GM08714 (cell line): ENCODE results near the gene ZFR.
"Not testable (repeated sequence)": the region's sequence is repeated elsewhere in the genome, so short reads cannot be mapped to it uniquely, and the experiment has no call there.

Experiments
- H3K4me3 ChIP-seq: fragments of 200-500 bp; sonication (Bioruptor generic); 2 replicates; pipeline ENCODE4 v1.5.1; 2014; ENCODE audit warnings: mild to moderate bottlenecking, low read length, inconsistent platforms
- ZNF274 ChIP-seq: IDR thresholded peaks from 2 replicates; pipeline ENCODE4 v1.6.1; 2012; ENCODE audit warnings: mild to moderate bottlenecking, low read depth, low read length

The ZFR gene

DNA sequence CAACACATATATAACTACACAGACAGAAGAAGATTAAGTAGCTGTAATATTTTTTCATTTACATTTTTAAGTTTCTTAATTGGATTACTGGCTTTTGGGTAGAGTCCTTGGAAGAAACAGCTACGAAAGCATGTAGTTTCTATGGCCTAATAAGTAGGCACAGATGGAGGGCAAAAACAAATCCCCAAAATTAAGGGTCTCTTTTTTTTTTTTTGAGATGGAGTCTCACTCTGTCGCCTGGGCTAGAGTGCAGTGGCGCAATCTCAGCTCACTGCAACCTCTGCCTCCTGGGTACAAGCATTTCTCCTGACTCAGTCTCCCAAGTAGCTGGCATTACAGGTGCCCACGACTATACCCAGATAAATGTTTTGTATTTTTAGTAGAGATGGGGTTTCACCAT, 104.7 kb downstream of the ZFR start:
- TF ChIP-seq ZNF274, result no peak
- H3K4me3 ChIP-seq, result no peak overlapping the region

DNA sequence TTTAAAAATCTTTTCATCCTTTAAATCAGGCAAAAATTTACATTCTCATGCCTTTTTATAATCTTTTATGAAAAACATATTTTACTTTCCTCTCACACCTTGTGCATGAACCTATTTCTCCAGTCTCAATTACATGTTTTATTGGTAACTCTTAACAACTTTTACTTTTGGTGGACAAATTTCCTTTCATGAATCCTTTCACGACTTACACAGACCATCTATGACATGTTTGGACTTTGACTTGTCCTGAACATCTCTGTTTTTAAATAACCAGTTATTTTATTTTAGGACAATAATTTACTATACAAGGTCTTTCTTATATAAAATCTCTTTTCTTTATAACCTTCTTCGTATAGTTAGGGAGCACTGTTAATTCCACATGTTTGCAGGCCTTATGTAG, 105.3 kb downstream of the ZFR start:
- H3K4me3 ChIP-seq, result no peak overlapping the region
- TF ChIP-seq ZNF274, result no peak

DNA sequence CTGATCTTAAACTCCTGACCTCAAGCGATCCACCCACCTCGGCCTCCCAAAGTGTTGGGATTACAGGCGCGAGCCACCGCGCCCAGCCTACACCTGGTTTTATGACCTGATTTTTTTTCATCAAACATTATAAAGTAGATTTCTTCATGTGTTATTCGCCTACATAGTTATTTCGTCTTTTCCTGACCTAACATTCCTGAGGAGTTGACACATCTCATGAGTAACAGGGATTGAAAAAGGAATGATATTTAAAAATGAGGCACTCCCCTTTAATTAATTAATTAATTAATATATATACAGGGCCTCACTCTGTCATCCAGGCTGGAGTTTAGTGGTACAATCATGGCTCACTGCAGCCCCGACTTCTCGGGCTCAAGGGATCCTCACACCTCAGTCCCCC, 111.6 kb downstream of the ZFR start:
- no peak for TF ChIP-seq ZNF274
- H3K4me3 ChIP-seq, result no peak overlapping the region

DNA sequence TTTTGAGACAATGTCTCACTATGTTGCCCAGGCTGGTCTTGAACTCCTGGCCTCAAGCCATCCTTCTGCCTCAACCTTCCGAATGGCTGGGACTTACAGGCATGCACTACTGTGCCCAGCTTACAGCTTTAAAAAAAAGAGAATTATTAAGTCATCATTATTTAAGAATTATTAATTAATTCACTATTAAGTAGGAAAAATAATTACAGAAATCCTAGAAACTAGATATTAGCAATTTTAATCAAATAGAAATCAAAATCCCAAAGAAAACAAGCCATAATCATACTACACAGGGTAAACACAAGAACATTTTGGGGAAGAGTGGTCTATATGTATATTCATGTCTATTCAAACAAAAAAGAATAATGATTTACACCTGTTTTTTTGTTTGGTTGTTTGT, 112.2 kb downstream of the ZFR start:
- H3K4me3 ChIP-seq, result no peak overlapping the region
- no peak for TF ChIP-seq ZNF274

DNA sequence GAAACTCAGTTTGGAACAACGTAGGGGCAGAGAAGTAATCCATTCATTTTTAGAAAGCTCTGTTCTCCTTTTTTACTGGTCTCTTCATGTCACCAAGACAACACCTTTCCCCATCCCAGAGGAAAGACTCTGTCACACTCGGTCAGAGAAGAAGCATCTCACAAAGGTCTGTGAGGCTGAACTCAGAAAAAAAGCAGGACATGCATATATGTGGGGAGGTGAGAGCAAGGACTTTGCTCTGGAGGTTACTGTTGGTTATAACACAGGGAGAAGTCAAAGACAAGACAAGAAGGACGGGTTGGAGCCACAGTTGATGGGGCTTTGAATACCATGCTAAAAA, 112.6 kb downstream of the ZFR start:
- no peak overlapping the region for H3K4me3 ChIP-seq
- no peak for TF ChIP-seq ZNF274

DNA sequence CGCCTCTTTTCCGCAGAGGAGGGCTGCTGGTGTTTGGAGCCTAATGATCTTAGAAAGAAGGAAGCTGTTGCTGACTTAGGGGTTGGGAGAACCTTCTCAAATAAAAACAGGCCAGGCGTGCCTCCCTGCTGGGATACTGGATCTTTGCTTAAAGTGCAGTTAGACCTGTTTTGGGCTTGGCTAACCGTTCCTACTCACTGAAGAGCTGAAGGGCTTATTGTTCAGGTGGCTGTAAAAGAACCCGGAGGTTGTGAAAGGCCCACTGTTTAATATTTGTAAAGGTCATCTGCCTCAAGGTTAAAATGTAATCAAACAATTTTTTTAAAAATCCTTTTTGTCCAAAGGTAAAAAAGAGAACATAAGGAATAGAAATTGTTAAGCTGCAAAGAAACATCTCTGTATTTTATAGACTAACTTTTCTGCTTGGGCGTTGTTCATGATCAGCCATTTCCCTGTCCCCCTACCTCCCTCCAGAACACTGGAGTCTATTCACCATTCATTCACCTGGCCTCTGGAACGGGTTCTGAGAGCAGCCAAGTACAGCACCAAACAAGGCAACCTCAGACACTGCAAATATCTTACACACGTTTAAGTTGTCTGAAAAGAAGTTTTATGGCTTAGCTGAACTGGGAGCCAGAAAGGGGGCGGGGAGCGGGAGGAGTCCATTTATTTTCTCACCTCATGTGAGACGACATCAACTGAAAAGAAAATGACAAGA, 113.2 kb downstream of the ZFR start:
- no peak for TF ChIP-seq ZNF274
- H3K4me3 ChIP-seq, result no peak overlapping the region

DNA sequence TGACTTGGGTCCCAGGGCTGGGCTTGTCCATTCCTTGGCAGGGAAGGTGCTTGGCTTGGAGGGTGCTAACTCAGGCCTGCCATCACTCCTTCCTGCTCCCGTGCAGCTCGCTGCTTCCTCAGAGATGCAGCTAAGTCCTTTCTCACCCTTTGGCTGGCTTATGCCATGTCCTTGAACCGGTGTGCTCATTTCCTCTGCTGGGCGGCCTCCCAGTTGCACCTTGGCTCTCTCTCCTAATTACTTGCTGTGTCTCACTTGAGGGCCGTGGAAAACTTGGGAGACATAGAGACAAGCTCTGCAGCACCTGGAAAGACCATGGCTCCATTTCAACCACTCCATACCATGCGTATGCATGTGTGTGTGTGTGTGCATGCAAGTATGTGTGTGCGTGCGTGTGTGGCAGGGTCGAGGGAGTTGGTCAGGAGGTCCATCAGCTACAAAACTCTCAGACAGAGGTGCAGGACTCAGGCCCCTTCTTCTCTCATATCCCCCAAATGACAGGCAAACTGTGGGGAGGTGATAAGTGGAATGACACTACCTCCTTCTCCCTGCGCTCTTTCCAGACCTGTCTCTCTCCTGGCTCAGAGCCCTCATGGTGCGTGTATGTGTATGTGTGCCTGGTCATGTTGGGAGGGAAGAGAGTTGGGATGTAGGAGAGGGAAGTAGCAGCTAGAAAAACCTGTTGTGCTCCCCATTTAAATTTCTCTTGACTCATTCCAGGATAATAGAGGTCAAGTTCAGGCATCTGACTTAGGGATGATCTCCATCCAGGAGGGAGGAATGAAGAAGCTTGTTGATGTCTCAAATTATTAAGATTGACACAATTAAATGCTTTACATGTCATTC, 114.2 kb downstream of the ZFR start:
- H3K4me3 ChIP-seq, result no peak overlapping the region
- no peak for TF ChIP-seq ZNF274

DNA sequence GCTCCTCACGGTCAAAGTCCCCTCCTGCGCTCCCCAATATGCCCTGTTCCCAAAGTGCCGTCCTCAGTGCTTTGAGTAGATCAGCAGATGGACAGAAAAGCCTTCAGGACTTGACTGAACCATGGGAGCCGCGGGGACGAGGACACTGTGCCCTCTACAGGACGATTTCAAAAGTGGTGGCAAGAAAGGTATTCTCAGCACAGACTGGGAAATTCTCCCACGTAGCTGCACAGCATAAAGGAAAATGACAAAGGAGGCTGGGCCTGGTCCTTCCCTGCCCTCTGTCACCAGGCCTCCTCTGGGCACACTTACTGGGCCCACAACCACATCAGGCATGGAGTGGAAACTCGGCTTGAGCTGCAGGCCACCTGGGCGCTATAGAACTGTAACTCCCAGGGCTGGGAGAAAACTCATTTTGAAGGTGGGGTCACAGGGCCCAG, 115.1 kb downstream of the ZFR start:
- no peak overlapping the region for H3K4me3 ChIP-seq
- TF ChIP-seq ZNF274, result no peak

DNA sequence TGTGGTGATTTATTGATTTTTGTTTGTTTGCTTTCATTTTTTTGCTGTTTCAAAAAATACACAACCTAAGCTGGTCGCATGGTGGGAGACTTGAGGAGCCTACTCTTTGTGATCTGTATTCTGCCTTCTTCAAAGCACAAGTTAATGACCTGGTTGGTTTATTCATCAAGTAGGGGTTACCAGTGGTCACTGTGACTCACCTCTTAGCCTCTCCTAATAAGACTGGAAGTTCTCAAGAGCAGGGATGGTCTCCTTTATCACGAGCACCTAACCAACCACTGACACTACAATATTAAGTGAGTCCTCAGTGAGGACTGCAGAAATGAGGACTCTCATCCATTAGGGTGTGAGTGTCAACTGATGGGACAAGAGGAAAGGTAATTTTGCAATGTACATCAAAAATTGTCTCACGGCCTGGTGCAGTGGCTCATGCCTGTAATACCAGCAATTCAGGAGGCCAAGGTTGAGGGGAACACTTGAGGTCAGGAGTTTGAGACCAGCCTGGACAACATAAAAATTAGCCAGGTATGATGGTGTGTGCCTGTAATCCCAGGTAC, 118.2 kb downstream of the ZFR start:
- TF ChIP-seq ZNF274, result no peak
- no peak overlapping the region for H3K4me3 ChIP-seq

DNA sequence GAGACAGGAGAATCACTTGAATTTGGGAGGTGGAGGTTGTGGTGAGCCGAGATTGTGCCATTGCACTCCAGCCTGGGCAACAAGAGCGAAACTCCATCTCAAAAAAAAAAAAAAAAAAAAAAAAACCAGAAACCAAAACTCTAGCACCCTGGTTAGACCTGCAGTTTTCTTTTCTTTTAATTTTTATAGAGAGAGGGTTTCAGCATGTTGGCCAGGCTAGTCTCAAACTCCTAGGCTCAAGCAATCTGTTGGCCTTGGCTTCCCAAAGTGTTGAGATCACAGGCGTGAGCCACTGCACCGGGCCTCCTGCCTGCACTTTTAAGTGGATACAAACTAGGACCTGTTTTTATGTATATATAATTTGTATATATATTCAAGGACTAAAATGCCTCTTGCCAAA, 118.9 kb downstream of the ZFR start:
- TF ChIP-seq ZNF274, result no peak
- no peak overlapping the region for H3K4me3 ChIP-seq

DNA sequence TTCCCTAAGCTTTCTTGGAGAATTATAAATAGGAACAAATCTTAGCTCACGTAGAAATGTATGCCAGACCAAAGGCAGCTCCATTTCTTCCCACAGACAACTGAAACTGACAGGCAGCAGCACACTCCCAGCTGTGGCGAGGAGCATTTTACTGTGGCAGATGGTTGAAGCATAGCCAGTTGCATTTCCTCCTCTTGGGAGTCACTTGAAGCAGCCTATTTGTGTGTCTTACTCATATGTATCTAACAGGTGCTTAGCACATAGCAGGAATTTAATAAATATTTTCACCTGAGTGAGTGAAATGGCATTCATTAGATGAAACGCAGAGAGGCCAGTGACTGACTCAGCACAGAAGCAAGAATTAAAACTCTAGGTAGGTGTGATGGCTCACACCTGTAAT, 119.5 kb downstream of the ZFR start:
- H3K4me3 ChIP-seq, result no peak overlapping the region; the same call in 1 of the 2 replicates
- TF ChIP-seq ZNF274, result no peak

DNA sequence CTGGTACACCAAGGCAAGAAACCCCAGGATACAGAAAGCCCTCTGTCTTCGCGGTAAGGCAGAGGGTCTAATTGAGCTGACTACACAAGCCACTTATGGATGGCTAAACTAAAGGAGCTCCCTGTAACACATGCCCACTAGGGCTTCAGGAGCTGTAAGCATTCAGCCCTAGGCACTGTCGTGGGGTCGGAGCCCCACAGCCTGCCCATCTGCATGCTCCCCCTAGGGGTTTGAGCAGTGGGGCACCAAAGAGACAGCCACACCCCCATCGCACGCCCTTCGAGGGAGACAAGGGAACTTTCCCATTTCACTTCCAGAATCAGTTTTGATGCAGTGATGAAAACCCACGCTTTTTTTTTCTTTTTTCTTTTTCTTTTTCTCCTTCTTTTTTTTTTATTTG, 120.8 kb downstream of the ZFR start:
- H3K4me3 ChIP-seq, result no peak overlapping the region
- no peak for TF ChIP-seq ZNF274

DNA sequence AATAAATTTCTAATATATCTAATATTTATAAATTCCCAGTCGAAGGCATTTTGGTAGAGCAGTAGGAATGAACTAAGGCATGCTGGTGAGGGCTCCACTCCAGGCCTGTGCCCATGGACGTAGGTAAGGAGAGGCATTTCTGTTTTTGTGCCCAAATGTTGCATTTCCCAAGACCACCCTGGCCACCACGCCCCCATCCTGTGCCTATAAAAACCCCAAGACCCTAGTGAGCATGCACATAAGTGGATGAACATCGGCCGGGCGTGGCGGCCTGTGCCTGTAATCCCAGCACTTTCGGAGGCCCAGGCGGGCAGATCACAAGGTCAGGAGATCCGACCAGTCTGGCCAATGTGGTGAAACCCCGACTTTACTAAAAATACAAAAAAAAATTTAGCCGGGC, 121.7 kb downstream of the ZFR start:
- TF ChIP-seq ZNF274, result no peak

DNA sequence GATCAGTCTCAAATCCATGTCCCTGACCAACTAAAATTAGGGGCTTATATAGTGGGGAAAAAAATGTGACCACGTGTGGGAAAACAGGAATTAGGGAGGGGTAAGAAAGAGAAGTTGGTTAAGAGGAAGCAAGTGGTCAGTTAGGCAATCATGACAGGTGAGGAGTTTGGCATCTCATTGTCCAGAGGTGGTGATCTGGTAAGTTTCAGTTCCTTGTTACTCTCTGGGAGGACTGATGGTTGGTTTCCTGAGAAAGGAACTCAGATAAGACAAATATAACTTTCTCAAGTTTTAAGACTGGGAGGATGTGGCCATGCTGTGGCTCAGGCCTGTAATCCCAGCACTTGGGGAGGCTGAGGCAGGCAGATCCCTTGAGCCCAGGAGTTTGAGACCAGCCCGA, 122.8 kb downstream of the ZFR start:
- not testable (repeated sequence) for H3K4me3 ChIP-seq

More for the DNA sequence above, 121.7 kb downstream of the ZFR start:
- H3K4me3 ChIP-seq, result no peak overlapping the region

DNA sequence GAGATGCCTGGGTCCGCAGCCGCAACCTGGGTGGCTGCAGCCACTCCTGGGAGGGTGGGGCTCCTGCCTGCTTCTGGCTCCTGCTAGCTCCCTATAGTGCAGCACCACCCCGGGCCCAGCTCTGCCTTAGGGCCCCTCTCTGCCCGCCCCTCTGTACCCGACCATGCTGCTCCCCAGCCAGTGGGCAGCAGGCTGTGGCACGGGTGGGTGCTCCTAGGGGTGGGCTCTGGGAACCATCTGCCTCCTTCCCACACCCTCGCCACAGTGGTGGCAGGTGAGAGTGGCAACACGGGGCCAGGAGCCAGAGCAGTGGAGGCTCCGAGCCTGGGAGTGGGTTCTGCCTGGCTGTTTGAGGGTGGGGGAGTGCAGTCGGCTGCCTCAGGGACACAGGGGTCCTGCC, 124.0 kb downstream of the ZFR start:
- TF ChIP-seq ZNF274, result no peak
- H3K4me3 ChIP-seq, result no peak overlapping the region
